Activated B cell treated with CpG ODN at 0.5 μM for 24 hours (primary cell): ENCODE data around the gene KIF2A. TPM values are rescaled to one million over a fixed set of nuclear protein-coding genes. Genes with fewer than 3 reads are reported as not detected.

ENCODE experiments used
- ATAC-seq: fragments of 200-7000 bp; cut with Tn5 transposase; one replicate; pipeline ENCODE4 v1.10.0; 2021; ENCODE audit warnings: low read depth, mild to moderate bottlenecking, moderate library complexity
- CTCF ChIA-PET: fragments of 350-600 bp; sonication (Branson Sonifier 250); formaldehyde crosslinking; loops from one replicate; lab custom pipeline; 2021; ENCODE audit warnings: antibody characterized with exemption; lab: Charles Lee
- POLR2A ChIA-PET: fragments of 350-600 bp; sonication (Branson Sonifier 250); formaldehyde crosslinking; loops from one replicate; lab custom pipeline; 2021; ENCODE audit warnings: antibody characterized with exemption; lab: Charles Lee
- DNase-seq: peaks from one replicate; pipeline ENCODE4 v3.0.0; 2022
- H3K27ac Mint-ChIP-seq: one replicate; pipeline ENCODE4 v1.8.0; 2020; ENCODE audit warnings: mixed read lengths
- H3K27me3 Mint-ChIP-seq: one replicate; pipeline ENCODE4 v1.8.0; 2021; ENCODE audit warnings: mixed read lengths
- H3K36me3 Mint-ChIP-seq: one replicate; pipeline ENCODE4 v1.8.0; 2021; ENCODE audit warnings: low read depth, mixed read lengths
- H3K4me1 Mint-ChIP-seq: one replicate; pipeline ENCODE4 v1.8.0; 2021; ENCODE audit warnings: mixed read lengths
- H3K4me3 Mint-ChIP-seq: one replicate; pipeline ENCODE4 v1.8.0; 2020; ENCODE audit warnings: mild to moderate bottlenecking, mixed read lengths
- H3K9me3 Mint-ChIP-seq: one replicate; pipeline ENCODE4 v1.8.0; 2020; ENCODE audit warnings: mixed read lengths
- intact Hi-C: fragments of 100-400 bp; cut with micrococcal nuclease; formaldehyde crosslinking; loops from one replicate; pipeline ENCODE4 v1.15.1; 2024
- total RNA-seq: library from RNA; stranded (reverse); gene quantifications from 2 replicates; pipeline ENCODE4 v1.2.3, GENCODE V29; 2022
- TF ChIP-seq, protein P1 (sequence below): fragments of 200-600 bp; IDR thresholded peaks from one replicate; pipeline ENCODE4 v1.8.0; 2022; ENCODE audit warnings: antibody characterized with exemption, mild to moderate bottlenecking

The KIF2A gene
- total RNA-seq, 1 donor from 2014 or later: 45.9 TPM

GRCh38 chr5:62385131-62385530, 79.1 kb downstream of the KIF2A start:
- DNase-seq (no peak), ATAC-seq (no peak)
- H3K9me3 Mint-ChIP-seq: no peaks in the 10 kb centered on the region
- ChIA-PET POLR2A (no interaction called here), CTCF (no interaction called here)
- H3K4me3 Mint-ChIP-seq: no peak overlapping the region
- H3K27me3 Mint-ChIP-seq: no peaks in the 10 kb centered on the region
- H3K4me1 Mint-ChIP-seq: no peaks in the 10 kb centered on the region
- no peak overlapping the region for H3K27ac Mint-ChIP-seq
- TF ChIP-seq, protein P1, sequence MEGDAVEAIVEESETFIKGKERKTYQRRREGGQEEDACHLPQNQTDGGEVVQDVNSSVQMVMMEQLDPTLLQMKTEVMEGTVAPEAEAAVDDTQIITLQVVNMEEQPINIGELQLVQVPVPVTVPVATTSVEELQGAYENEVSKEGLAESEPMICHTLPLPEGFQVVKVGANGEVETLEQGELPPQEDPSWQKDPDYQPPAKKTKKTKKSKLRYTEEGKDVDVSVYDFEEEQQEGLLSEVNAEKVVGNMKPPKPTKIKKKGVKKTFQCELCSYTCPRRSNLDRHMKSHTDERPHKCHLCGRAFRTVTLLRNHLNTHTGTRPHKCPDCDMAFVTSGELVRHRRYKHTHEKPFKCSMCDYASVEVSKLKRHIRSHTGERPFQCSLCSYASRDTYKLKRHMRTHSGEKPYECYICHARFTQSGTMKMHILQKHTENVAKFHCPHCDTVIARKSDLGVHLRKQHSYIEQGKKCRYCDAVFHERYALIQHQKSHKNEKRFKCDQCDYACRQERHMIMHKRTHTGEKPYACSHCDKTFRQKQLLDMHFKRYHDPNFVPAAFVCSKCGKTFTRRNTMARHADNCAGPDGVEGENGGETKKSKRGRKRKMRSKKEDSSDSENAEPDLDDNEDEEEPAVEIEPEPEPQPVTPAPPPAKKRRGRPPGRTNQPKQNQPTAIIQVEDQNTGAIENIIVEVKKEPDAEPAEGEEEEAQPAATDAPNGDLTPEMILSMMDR: no peak
- intact Hi-C loops: loop anchor here (5.0 kb wide), 1 partner anchor 33 kb away; no protein-coding TSS in a partner anchor
- peaks cover 68% of the 10 kb centered on the region for H3K36me3 Mint-ChIP-seq

GRCh38 chr5:62385816-62386400, 79.9 kb downstream of the KIF2A start:
- Mint-ChIP-seq H3K9me3 (no peaks in the 10 kb centered on the region), H3K27ac (no peak overlapping the region), H3K4me3 (no peak overlapping the region), H3K4me1 (no peaks in the 10 kb centered on the region), H3K36me3 (peaks cover 67% of the 10 kb centered on the region), H3K27me3 (no peaks in the 10 kb centered on the region)
- CTCF ChIA-PET: no interaction called here
- DNase-seq (no peak), ATAC-seq (no peak)
- intact Hi-C loops: loop anchor here (5.0 kb wide), 1 partner anchor 34 kb away; no protein-coding TSS in a partner anchor
- TF ChIP-seq, protein P1: no peak
- POLR2A ChIA-PET: no interaction called here

DNA sequence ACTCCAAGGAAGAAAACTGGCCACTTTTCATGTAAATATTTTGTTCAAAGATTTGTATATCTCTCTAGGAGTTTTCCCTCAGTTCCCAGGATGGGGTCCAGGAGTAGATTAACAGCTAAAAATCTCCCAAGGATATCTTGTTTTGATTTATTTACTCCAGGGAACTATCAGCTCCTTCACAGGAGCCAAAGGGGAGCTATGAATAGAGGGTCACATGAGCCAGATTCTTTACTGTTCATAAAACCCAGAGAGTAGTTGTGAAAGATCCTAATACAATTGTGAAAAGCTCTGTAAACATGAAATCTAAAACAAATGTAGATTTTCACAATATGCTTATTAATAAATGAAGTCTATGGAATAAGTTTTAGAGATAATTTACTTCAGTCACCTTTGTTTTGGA, 80.8 kb downstream of the KIF2A start:
- no peaks in the 10 kb centered on the region for H3K4me1 Mint-ChIP-seq
- intact Hi-C loops: loop anchor here (5.0 kb wide), 1 partner anchor 35 kb away; no protein-coding TSS in a partner anchor
- ATAC-seq (no peak), DNase-seq (no peak)
- H3K36me3 Mint-ChIP-seq: peaks cover 64% of the 10 kb centered on the region
- POLR2A ChIA-PET: no interaction called here
- TF ChIP-seq, protein P1: no peak
- CTCF ChIA-PET: no interaction called here
- H3K27me3 Mint-ChIP-seq: no peaks in the 10 kb centered on the region
- no peak overlapping the region for H3K4me3 Mint-ChIP-seq
- no peak overlapping the region for H3K27ac Mint-ChIP-seq
- H3K9me3 Mint-ChIP-seq: no peaks in the 10 kb centered on the region

DNA sequence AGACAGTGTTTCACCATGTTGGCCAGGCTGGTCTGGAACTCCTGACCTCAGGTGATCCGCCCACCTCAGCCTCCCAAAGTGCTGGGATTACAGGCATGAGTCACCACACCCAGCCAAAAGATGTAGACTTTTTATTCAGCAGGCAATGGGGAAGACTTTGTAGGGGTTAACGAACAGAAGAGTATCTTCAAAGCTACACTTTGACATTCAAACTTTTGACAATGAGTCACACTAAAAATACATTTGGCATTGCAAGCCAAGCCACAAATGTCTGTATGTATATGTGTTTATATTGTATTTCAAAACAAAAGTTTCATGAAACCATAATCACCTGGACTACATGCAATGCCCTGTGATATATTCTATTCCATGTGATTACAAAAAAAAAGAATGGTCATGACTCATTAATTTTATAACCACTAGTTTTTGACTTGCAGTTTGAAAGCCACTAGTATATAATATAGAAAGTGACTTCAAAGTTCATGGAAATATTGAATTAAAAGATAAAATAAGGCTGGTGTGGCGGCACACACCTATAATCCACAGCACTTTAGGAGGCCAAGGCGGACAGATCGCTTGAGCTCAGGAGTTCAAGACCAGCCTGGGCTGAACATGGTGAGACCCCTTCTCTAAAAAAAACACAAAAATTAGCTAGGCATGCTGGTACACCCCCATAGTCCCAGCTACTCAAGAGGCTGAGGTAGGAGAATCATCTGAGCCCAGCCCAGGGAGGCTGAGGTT, 89.4 kb downstream of the KIF2A start:
- DNase-seq: no peak
- Mint-ChIP-seq H3K4me1 (no peaks in the 10 kb centered on the region), H3K27me3 (no peaks in the 10 kb centered on the region), H3K9me3 (no peaks in the 10 kb centered on the region), H3K36me3 (peaks cover 80% of the 10 kb centered on the region), H3K27ac (no peak overlapping the region), H3K4me3 (no peak overlapping the region)
- TF ChIP-seq, protein P1: no peak
- CTCF ChIA-PET: no interaction called here
- no peak for ATAC-seq
- POLR2A ChIA-PET: no interaction called here
- intact Hi-C loops: no loop called here
